OCI-LY1 (cell line): ENCODE results near the gene AFP.

Source experiments
- H2AFZ ChIP-seq: fragments of 200-600 bp; sonication (generic), shearing (Covaris generic); 2 replicates; pipeline ENCODE4 v1.6.0; 2014; ENCODE audit warnings: antibody characterized with exemption, mild to moderate bottlenecking, low read length
- H3F3A ChIP-seq: fragments of 200-600 bp; sonication (generic), shearing (Covaris generic); 2 replicates; pipeline ENCODE4 v1.6.0; 2014; ENCODE audit warnings: mild to moderate bottlenecking, antibody characterized with exemption, low read length, moderate library complexity; ENCODE audit not compliant: insufficient read depth
- H3K27ac ChIP-seq: fragments of 200-600 bp; sonication (generic); 2 replicates; pipeline ENCODE4 v1.5.1; 2014; ENCODE audit warnings: low read length, mixed run types, mild to moderate bottlenecking, low read depth; ENCODE audit not compliant: poor library complexity, severe bottlenecking
- H3K27me3 ChIP-seq: fragments of 200-600 bp; sonication (generic); 2 replicates; pipeline ENCODE4 v1.6.0; 2014; ENCODE audit warnings: antibody characterized with exemption, mild to moderate bottlenecking, low read length, moderate library complexity; ENCODE audit not compliant: insufficient read depth
- H3K36me3 ChIP-seq: fragments of 200-600 bp; sonication (generic); 2 replicates; pipeline ENCODE4 v1.6.1; 2014; ENCODE audit warnings: mild to moderate bottlenecking, antibody characterized with exemption, low read length, moderate library complexity, mixed read lengths; ENCODE audit not compliant: insufficient read depth
- H3K4me1 ChIP-seq: fragments of 200-600 bp; sonication (generic); 2 replicates; pipeline ENCODE4 v1.5.1; 2014; ENCODE audit warnings: mild to moderate bottlenecking, low read length, moderate library complexity; ENCODE audit not compliant: insufficient read depth, severe bottlenecking
- H3K4me2 ChIP-seq: fragments of 200-600 bp; sonication (generic), shearing (Covaris generic); 2 replicates; pipeline ENCODE4 v1.6.1; 2014; ENCODE audit warnings: low read length
- H3K4me3 ChIP-seq: fragments of 200-600 bp; sonication (generic); 2 replicates; pipeline ENCODE4 v1.5.1; 2014; ENCODE audit warnings: low read length, low read depth, mild to moderate bottlenecking, mixed read lengths; ENCODE audit not compliant: poor library complexity, severe bottlenecking
- H3K79me2 ChIP-seq: fragments of 200-600 bp; shearing (Covaris generic); 2 replicates; pipeline ENCODE4 v1.6.1; 2016; ENCODE audit warnings: mixed run types, low read length, mixed read lengths; ENCODE audit not compliant: insufficient read depth
- H3K9ac ChIP-seq: fragments of 200-600 bp; sonication (generic), shearing (Covaris generic); 2 replicates; pipeline ENCODE4 v1.6.1; 2014; ENCODE audit warnings: mild to moderate bottlenecking, low read length, mixed read lengths
- H3K9me2 ChIP-seq: fragments of 200-600 bp; sonication (generic), shearing (Covaris generic); 2 replicates; pipeline ENCODE4 v1.6.1; 2014; ENCODE audit warnings: low read depth, mild to moderate bottlenecking, low read length, mixed read lengths
- H3K9me3 ChIP-seq: fragments of 200-600 bp; shearing (Covaris generic); 2 replicates; pipeline ENCODE4 v1.6.1; 2014; ENCODE audit warnings: low read length, mixed read lengths
- H4K20me1 ChIP-seq: fragments of 200-600 bp; sonication (generic), shearing (Covaris generic); 2 replicates; pipeline ENCODE4 v1.6.0; 2016; ENCODE audit warnings: mild to moderate bottlenecking, low read length; ENCODE audit not compliant: insufficient read depth
- EZH2 ChIP-seq: fragments of 200-600 bp; sonication (generic), shearing (Covaris generic); IDR thresholded peaks from 2 replicates; pipeline ENCODE4 v1.8.0; 2017; ENCODE audit warnings: borderline replicate concordance, mixed run types, mild to moderate bottlenecking, antibody characterized with exemption, low read length, moderate library complexity, mixed read lengths
- TF ChIP-seq, protein P1 (sequence below): fragments of 200-600 bp; sonication (generic), shearing (Covaris generic); IDR thresholded peaks from 2 replicates; pipeline ENCODE4 v1.5.1; 2017; ENCODE audit warnings: mild to moderate bottlenecking, antibody characterized with exemption, low read length, moderate library complexity, mixed read lengths

Gene AFP

DNA sequence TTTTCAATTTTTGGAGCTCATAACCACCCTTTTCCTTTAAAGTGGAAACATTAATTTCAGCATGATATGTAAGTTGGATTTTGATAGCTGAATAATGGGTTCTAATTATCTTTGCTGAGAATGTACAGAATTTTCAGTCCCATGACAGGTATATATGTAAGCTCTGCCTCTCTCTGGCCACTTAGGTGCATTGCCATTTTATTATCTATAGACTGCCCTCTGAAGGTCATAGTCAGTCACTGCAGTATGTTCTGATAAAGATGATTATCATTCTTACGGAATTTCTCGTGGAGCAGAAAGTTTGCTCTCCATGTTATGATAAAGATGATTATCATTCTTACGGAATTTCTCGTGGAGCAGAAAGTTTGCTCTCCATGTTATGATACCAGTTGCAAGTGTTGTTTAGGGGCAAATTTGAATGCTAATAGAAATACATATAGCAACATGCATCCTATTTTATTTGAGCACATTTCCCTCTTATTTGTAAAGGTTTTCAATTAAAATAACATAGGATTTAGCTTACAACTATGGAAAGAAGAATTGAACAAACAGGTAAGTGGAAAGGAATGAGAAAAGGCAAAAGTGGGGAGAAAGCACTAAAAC is 10.4 kb downstream of the AFP start:
- Histone ChIP-seq H4K20me1 (no peaks in the 10 kb centered on the region), H2AFZ (no peak overlapping the region), H3K27ac (no peak overlapping the region), H3K4me3 (no peak overlapping the region), H3K79me2 (no peaks in the 10 kb centered on the region), H3K4me2 (no peak overlapping the region), H3K9me3 (no peaks in the 10 kb centered on the region), H3K4me1 (no peaks in the 10 kb centered on the region), H3K27me3 (no peaks in the 10 kb centered on the region), H3K36me3 (no peaks in the 10 kb centered on the region), H3K9me2 (no peaks in the 10 kb centered on the region), H3F3A (no peaks in the 10 kb centered on the region), H3K9ac (no peak overlapping the region)
- TF ChIP-seq, protein P1, sequence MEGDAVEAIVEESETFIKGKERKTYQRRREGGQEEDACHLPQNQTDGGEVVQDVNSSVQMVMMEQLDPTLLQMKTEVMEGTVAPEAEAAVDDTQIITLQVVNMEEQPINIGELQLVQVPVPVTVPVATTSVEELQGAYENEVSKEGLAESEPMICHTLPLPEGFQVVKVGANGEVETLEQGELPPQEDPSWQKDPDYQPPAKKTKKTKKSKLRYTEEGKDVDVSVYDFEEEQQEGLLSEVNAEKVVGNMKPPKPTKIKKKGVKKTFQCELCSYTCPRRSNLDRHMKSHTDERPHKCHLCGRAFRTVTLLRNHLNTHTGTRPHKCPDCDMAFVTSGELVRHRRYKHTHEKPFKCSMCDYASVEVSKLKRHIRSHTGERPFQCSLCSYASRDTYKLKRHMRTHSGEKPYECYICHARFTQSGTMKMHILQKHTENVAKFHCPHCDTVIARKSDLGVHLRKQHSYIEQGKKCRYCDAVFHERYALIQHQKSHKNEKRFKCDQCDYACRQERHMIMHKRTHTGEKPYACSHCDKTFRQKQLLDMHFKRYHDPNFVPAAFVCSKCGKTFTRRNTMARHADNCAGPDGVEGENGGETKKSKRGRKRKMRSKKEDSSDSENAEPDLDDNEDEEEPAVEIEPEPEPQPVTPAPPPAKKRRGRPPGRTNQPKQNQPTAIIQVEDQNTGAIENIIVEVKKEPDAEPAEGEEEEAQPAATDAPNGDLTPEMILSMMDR, result peak; percentile 96
- no peak for TF ChIP-seq EZH2

DNA sequence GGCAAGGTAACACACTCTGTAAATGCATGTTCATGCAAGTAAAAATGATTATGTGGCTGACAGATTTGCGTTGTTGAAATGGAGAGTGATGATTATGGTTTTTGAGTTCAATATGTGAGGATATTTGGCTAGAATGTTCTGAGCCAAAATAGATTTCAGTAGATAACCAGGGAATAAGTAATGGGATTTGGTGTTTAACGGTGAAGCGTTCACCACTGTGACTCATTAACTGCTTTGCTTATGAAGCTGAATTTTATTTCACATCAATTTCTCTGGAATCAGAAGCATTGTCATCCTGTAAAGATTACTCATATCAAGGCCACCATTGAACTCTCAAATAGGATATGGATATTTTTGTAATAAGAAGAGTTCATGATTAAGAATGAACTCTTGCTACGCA is 11.7 kb downstream of the AFP start:
- Histone ChIP-seq H3K27me3 (no peaks in the 10 kb centered on the region), H3K9me3 (no peaks in the 10 kb centered on the region), H3K4me1 (no peaks in the 10 kb centered on the region), H2AFZ (no peak overlapping the region), H3K79me2 (no peaks in the 10 kb centered on the region), H3F3A (no peaks in the 10 kb centered on the region), H3K9me2 (no peaks in the 10 kb centered on the region), H3K36me3 (no peaks in the 10 kb centered on the region), H3K4me3 (no peak overlapping the region), H3K9ac (no peak overlapping the region), H3K4me2 (no peak overlapping the region), H3K27ac (no peak overlapping the region), H4K20me1 (no peaks in the 10 kb centered on the region)
- TF ChIP-seq, protein P1, result no peak
- no peak for TF ChIP-seq EZH2

DNA sequence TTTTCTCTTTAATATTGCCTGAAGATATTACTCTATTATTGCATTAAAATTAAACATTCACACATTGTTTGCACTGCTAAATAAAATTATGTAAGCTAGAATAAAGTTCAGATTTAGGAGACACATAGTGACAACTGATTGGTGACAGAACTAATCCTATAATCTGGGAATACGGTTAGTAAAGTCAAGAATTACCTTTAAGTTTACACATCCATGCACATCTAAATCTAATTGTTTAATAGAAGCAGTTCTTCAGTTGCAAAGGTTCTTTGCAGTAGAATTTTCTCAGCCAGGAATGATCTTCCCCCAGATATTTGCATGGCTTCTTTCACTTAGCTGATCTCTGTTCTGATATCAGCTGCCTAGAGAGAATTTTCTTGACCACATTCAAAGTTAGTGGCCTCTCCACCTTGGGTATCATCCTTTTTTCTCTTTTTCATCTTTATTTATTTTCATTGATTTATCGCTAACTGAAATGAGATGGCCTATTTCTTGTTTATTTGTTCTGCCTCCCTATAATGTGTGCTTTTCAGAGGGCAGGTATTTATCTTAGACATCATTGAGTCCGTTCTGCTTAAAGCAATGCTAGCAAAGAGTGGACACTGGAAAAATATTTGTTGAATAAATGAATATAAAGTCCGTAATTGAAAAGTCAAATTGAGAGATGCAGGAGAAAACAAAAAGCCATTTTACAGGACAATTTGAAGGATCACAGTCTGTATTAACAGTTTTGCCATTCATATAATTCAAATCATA is 12.6 kb downstream of the AFP start:
- no peaks in the 10 kb centered on the region for H4K20me1 ChIP-seq
- H3K27me3 ChIP-seq, result no peaks in the 10 kb centered on the region
- no peak overlapping the region for H3K27ac ChIP-seq
- TF ChIP-seq, protein P1, result no peak
- no peak for TF ChIP-seq EZH2
- H3K9ac ChIP-seq, result no peak overlapping the region
- H3K4me2 ChIP-seq, result no peak overlapping the region
- H3K36me3 ChIP-seq, result no peaks in the 10 kb centered on the region
- H2AFZ ChIP-seq, result no peak overlapping the region
- H3K4me1 ChIP-seq, result no peaks in the 10 kb centered on the region
- H3K79me2 ChIP-seq, result no peaks in the 10 kb centered on the region
- no peaks in the 10 kb centered on the region for H3K9me2 ChIP-seq
- H3K9me3 ChIP-seq, result no peaks in the 10 kb centered on the region
- no peak overlapping the region for H3K4me3 ChIP-seq
- H3F3A ChIP-seq, result no peaks in the 10 kb centered on the region
